Parietal lobe (tissue), 1 donor: ENCODE data around the gene NAA80. TPM values are rescaled to one million over a fixed set of nuclear protein-coding genes. Genes with fewer than 3 reads are reported as not detected.

ENCODE experiments used
- total RNA-seq: library from RNA; depleted of rRNA; stranded (reverse); fragments of >200 nt; gene quantifications from one replicate; pipeline ENCODE4 v1.2.3, GENCODE V29; 2014

NAA80 gene, protein sequence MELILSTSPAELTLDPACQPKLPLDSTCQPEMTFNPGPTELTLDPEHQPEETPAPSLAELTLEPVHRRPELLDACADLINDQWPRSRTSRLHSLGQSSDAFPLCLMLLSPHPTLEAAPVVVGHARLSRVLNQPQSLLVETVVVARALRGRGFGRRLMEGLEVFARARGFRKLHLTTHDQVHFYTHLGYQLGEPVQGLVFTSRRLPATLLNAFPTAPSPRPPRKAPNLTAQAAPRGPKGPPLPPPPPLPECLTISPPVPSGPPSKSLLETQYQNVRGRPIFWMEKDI
- total RNA-seq: 10.3 TPM

DNA sequence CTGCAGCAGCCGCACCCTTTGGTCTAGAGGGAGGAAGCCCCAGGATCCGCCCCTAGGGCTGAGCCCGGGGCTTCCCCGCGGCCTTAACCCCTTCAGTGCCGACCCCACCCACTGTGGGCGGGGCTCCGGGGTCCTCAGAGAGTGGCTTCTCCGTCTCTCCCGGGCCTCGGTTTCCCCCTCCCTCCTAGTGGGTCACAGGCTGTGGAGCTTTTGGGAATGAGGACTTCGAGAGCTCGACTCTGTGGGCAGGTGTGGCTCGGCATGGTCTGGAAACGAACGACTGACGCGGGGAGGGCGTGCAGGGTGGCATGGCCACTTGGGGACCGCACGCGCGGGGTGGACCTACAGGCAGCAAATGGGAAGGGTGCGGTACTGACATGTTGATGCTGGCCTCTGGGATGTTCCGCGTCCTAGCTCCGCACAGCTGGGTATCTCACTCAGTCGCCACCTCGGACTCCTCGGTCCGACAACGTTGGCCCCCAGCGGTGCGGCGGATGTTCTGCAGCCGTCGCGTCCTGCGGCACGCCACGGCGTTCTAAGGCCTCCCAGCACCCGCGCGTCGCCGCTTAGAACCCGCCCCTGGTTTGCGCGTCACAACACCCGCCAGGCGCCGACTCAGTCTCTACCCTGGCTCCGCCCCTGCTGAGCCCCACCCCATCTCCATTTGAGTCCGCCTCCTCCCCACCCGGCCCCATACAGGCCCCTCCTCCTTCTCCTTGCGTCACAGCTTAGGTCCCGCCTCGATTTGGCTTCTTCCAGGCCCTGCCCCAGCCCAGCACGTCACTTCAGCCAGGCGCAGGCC, at the start of gene NAA80, which contains the start of gene HYAL3:
NAA80 (minus strand) TSS at position 570 of the 802 bp plus-strand sequence. CDS start 1,942 bp downstream, outside the sequence.
HYAL3 (minus strand) TSS at position 570 of the 802 bp plus-strand sequence. CDS start 3,803 bp downstream, outside the sequence.

DNA sequence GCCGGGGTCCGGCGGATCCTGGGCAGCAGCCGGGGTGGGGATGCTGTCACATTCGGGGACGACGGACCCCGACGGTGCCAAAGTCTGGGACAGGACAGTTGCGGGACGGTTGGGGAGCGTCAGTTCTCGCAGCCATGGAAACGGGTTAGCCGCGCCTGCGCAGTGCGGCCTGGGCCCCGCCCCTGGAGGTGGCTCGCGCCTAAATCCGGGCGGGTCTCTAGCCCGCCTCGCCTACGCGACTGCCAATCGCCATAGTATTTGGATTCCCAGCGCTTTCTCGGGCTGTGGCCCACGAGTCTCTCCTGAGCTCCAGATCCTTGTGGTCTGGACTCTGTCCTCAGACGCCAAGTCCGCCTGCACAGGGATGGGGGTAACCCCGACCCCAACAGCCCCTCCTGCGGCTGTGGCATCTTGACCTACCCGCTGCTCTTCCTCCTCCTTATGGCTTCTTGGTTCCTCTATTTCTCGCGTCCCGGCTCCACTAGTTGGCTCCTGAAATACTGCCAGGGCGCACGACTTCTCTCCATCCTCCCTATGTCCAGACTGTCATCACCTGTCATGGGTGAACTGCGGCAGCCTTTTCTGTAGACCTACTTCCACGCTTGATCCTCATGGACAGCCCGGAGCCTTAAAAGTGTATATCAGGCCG, 46.5 kb upstream of the NAA80 start, which contains the start of gene ZMYND10:
ZMYND10 (minus strand) TSS at position 147 of the 649 bp plus-strand sequence. CDS start 153 bp downstream, outside the sequence.

DNA sequence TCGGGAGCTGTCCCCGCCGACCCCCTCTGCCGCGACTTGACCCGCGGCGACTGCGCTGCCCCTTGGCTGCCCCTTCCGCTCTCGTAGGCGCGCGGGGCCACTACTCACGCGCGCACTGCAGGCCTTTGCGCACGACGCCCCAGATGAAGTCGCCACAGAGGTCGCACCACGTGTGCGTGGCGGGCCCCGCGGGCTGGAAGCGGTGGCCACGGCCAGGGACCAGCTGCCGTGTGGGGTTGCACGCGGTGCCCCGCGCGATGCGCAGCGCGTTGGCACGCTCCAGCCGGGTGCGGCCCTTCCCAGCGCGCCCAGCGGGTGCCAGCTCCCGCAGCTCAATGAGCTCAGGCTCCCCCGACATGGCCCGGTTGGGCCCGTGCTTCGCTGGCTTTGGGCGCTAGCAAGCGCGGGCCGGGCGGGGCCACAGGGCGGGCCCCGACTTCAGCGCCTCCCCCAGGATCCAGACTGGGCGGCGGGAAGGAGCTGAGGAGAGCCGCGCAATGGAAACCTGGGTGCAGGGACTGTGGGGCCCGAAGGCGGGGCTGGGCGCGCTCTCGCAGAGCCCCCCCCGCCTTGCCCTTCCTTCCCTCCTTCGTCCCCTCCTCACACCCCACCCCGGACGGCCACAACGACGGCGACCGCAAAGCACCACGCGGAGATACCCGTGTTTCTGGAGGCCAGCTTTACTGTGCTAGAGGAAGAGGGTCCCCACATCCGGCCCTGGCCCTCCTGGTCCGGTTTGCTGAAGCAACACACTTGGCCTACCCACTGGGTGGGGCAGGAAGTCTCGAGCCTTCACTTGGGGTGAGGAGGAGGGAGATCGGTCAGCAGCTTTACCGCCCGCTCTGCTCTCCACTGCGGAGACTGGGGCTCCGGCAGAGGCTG, 41.5 kb upstream of the NAA80 start, which contains the start of gene RASSF1:
RASSF1 (minus strand) TSS at position 389 of the 882 bp plus-strand sequence; CDS start at position 358, 31 bp downstream.

DNA sequence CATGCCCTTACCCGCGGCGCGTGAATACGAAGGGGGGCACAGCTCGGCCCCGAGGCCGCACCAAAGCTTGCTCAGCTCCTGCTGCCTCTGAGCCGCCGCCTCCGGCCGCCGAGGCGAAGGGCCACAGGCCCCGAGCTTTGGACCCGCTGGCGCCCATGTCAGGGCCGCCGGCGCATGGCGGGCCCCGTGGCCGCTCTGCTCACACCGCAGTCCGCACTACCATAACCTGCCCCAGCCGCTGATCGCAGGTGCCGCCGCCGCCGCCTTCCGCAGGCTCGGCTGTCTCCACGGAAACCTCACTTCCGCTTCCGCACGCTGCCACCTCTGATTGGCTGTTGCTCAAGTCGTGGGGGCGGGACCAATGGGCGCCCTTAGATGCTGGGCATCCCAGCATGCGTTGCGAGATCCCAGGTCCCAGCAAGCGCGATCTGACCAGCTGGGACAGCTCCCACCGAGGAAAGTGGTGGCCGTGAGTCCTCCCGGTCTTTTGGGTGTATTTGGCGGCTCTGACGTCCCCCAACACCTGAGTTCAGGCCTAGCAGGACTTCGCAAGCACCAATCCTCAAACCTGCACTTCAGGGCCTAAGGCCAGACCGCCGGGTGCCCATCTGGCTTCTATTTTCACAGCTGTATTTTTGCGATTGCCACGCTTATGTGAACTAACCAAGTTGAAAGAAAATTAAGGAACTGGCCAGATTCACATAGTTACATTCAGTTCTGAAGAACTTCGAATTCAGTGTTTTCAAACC, 28.9 kb upstream of the NAA80 start, which contains the start of gene TUSC2:
TUSC2 (minus strand) TSS at position 281 of the 749 bp plus-strand sequence; CDS start at position 157, 124 bp downstream.

DNA sequence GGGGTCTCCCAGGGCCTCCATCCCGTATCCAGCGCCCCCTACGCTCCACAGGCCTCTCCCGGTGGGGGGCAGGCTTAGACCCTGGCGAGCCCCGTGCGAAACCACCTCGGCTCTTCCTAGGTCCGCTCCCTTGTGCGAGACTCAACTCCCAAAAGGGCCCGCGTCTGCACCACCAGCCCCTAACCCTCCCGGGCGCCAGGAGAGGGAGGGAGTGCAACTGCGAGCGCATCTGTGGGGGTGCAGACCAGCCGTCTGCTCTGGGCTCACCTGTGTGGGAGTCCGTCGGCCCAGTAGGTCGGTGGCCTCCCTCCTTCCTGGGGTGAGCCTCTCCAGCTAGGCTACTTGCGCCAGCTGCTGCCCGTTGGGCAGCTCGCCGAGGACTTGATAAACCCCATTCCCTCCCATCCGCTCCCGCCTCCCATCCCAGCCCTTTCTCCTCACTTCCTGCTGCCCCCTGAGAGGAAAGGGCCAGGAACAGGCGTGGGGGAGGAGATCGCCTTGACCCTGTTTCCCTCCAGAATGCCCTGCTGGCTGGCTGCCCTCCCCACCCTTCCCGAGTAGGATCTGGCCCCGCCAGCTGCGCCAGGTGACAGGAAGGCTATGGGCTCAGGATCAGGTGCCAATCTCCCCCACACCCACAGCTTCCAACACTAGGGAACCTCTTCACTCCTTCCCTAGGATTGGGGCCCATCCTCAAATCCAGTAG, 23.3 kb upstream of the NAA80 start, which contains the start of gene HYAL2:
HYAL2 (minus strand) TSS at position 360 of the 706 bp plus-strand sequence. CDS start 2,256 bp downstream, outside the sequence.

DNA sequence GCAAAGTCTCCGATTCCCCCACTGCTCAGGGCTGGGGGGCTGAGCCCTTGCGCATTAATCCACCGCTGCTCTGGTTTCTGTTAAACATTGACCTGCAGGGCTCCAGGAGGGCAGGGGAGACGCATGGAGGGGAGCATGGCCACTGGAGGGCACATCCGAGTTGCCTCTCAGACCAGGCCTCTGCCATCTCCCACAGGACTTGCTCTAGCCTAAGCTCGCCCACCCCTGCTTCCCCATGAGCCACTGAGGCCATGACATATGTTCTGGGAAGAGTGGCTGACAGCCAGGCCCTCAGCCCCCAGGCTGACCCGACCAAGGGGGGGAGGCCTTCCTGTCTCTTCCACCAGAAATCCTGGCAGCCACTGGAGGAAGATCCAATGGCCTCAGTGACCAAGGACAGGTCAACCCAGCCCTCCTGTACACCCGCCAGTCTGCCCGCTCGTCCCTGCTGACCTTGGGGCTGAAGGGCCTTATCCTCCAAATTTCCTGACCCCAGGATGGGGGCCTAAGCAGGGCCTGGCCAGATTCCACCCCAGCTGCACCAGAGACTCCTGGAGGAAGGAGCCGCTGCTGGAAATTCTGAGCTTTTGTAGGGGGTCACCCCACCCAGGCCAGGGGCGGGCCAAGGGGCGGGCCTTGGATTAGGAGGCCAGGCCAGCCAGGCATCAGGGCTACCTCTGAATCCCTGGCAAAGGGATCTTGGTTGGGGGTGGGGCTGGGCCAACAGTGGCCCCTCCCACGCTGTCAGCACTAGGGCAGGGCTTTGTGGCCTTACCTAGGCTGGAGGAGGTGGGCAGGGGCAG, 4.0 kb upstream of the NAA80 start, which contains the start of gene HYAL1:
HYAL1 (minus strand) TSS at position 562 of the 803 bp plus-strand sequence. CDS start 618 bp downstream, outside the sequence.

DNA sequence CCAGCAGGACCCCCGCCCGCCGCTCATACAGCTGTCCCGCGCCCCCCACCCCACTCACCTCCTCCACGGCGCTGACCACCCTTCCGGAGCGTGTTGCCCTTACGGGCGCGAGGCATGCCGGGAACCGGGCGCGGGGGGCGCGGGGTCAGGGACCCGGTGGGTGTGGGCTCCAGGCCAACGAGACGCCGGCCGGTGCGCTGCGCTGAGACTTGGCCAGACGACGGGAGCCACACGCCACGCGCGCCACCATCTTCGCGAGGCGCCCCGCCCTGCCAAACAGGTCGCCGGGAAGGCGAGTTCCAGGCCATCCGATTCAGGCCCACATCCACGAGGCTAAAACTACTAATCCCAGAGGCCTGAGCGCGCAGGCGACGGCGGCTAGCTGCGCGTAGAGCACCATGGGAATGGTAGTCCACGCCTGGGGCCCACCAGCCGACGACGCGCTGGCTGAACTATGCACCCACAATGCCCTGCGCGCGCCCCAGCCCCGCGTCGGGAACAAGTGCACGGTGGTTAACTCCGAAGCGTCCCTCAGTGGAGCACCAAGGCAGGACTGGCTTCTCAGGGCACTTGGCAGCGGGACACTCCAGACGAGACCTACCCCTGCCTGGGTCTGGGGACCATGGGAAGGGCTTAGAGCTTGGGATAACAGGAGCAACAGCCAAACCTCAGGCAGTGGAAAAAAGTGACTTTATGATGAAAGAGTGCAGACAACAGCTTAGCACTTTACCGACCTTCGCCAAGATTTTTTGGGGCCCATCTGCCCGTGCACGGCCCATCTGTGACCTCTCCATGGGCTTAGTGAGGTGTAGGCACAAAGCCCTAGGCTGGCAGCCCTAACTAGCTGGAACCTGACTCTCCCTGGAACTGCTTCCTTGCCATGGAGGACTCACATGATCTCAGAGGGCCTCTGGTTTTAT, 6.8 kb downstream of the NAA80 start, which contains the start of gene IFRD2:
IFRD2 (minus strand) TSS at position 271 of the 920 bp plus-strand sequence; CDS start at position 116, 155 bp downstream.

DNA sequence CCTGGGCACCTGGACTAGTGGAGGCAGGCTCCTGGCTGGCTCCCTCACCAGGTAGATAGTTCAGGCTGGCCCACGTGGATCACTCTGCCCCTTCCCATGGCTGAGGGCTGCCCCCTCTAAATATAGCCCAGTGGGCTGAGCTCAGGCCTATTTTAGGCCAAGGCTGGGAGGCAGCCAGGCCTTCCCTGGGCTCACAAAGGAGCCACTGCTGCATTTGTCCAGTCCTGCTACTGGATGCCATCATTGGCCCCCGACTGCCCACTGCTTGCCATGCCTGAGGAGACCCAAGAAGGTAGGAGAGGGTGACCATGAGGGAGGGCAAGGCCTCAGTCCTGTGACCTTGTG, 20.4 kb downstream of the NAA80 start, which contains the start of gene LSMEM2:
LSMEM2 (plus strand) TSS at position 208 of the 345 bp plus-strand sequence; CDS start at position 235, 27 bp downstream.

DNA sequence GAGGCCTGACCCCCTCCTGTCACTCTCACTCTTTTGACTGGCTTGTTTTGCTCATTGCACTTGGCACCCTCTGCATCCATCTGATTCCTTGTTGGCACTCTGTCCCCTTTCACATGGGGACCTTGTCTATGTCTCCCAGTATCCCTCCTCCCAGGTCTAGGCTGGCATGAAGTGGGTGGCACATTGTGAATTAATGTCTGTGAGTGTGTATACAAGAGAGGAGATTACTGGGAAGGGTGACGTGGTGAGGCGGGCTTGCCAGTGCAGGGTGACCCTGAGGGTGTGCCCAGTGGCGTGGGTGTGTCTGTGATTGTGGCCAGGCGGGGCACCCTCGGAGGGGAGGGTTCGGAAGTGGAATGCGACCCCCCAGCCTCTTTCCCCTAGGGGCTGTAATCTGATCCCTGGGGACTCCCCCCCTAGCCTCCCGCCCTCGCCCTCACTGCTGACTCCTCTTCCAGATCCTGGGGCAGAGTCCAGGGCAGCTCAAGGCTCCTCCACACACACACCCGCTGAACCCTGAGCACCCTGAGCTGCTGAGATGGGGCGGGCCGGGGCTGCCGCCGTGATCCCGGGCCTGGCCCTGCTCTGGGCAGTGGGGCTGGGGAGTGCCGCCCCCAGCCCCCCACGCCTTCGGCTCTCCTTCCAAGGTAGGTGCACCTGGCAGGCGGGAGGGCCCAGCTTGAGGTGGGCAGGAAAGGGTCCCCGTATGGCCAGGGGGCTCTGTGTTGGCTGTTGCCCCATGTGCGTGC, 30.3 kb downstream of the NAA80 start, which contains the start of gene SEMA3B:
SEMA3B (plus strand) TSS at position 445 of the 749 bp plus-strand sequence; CDS start at position 539, 94 bp downstream.

Other genes starting within 250 kb of the NAA80 start
- 503 TPM for gene RBM5, start 210.5 kb downstream of the NAA80 start, total RNA-seq
- gene SEMA3F, start 144.1 kb downstream of the NAA80 start, total RNA-seq: 11.3 TPM
- not detected for gene GNAT1, start 107.8 kb downstream of the NAA80 start, total RNA-seq
- 8.1 TPM for gene SLC38A3, start 94.1 kb downstream of the NAA80 start, total RNA-seq
- 120 TPM for gene GNAI2, start 63.2 kb downstream of the NAA80 start, total RNA-seq
- gene SEMA3B, start 30.3 kb downstream of the NAA80 start, total RNA-seq: 5.3 TPM
- not detected for gene LSMEM2, start 20.3 kb downstream of the NAA80 start, total RNA-seq
- 28.2 TPM for gene IFRD2, start 7.0 kb downstream of the NAA80 start, total RNA-seq
- gene HYAL3, start within 50 bp of the NAA80 start, total RNA-seq: 5.6 TPM
- gene HYAL1, start 4.2 kb upstream of the NAA80 start, total RNA-seq: 2.8 TPM
- gene HYAL2, start 23.3 kb upstream of the NAA80 start, total RNA-seq: 41.6 TPM
- 10.6 TPM for gene TUSC2, start 28.8 kb upstream of the NAA80 start, total RNA-seq
- gene RASSF1, start 41.4 kb upstream of the NAA80 start, total RNA-seq: 14.1 TPM
- 3.4 TPM for gene ZMYND10, start 46.3 kb upstream of the NAA80 start, total RNA-seq
- 33.5 TPM for gene NPRL2, start 51.4 kb upstream of the NAA80 start, total RNA-seq
- gene CYB561D2, start 51.5 kb upstream of the NAA80 start, total RNA-seq: 17.8 TPM
- gene TMEM115, start 60.1 kb upstream of the NAA80 start, total RNA-seq: 21.3 TPM
- 4.1 TPM for gene CACNA2D2, start 204.2 kb upstream of the NAA80 start, total RNA-seq